Spinal cord (tissue), 10 donors: ENCODE data around the gene HSPA13. TPM values are rescaled to one million over a fixed set of nuclear protein-coding genes. Genes with fewer than 3 reads are reported as not detected.

Experiments used
- DNase-seq, 6 donors: peaks; one replicate each; pipeline versions ENCODE4 v3.0.0 to v3.0.0-alpha.2; 2013 to 2015; ENCODE audit warnings: low spot score in 6 of 6, low read depth in 4 of 6
- H3K27ac ChIP-seq: one replicate; pipeline ENCODE4 v1.5.1; 2013; ENCODE audit warnings: low read depth, low read length, control low read depth
- H3K27me3 ChIP-seq: one replicate; pipeline ENCODE4 v1.6.1; 2013; ENCODE audit warnings: low read length; ENCODE audit not compliant: control insufficient read depth, insufficient read depth
- H3K36me3 ChIP-seq: one replicate; pipeline ENCODE4 v1.6.1; 2013; ENCODE audit warnings: low read length; ENCODE audit not compliant: control insufficient read depth, insufficient read depth
- H3K4me1 ChIP-seq: one replicate; pipeline ENCODE4 v1.6.1; 2013; ENCODE audit warnings: low read length; ENCODE audit not compliant: control insufficient read depth, insufficient read depth
- H3K4me3 ChIP-seq: one replicate; pipeline ENCODE4 v1.5.1; 2013; ENCODE audit warnings: low read depth, low read length, control low read depth
- H3K9me3 ChIP-seq: one replicate; pipeline ENCODE4 v1.6.1; 2013; ENCODE audit warnings: low read length; ENCODE audit not compliant: control insufficient read depth, insufficient read depth
- WGBS: methylation state at CpG from one replicate; pipeline ENCODE4 v1.1.5; 2013; ENCODE audit warnings: missing lambda C conversion rate; ENCODE audit not compliant: insufficient coverage; 5-methylcytosine and 5-hydroxymethylcytosine counted together
- long read RNA-seq, 4 donors: transcript quantifications; one replicate each; lab custom pipeline, GENCODE V29; 2026
- polyA plus RNA-seq, 2 donors: library from polyadenylated mRNA; unstranded; fragments of 120-200 nt; gene quantifications; one replicate each; pipeline ENCODE4 v1.2.1, GENCODE V29; 2013; ENCODE audit not compliant: insufficient read length in 2 of 2
- total RNA-seq, 2 donors: library from RNA; depleted of rRNA in 1 of 2; stranded (reverse); fragments of 120-200 nt in 1 of 2; fragments of >200 nt in 1 of 2; gene quantifications; one replicate each; pipeline versions ENCODE4 v1.2.3 to v1.2.4, GENCODE V29; 2013 to 2014
- donor health status: healthy.

The HSPA13 gene
- total RNA-seq (100 to 1,000 TPM in 1 of 2 donors, 10 to 100 TPM in 1; 43.7 to 134 TPM), polyA plus RNA-seq (10 to 100 TPM; 61.4 to 81.7 TPM)
- long read RNA-seq, donor 1, transcript HSPA13-201 (5 exons, 3,986 nt): major isoform, 18 of 18 reads
- long read RNA-seq, donor 1, partial matches to known transcripts: 0 of 18 reads
- long read RNA-seq, donor 1, other reads (novel, unspliced or antisense): 0 of 18 reads
- long read RNA-seq, donor 2, transcript HSPA13-201 (5 exons, 3,986 nt): major isoform, 8 of 8 reads
- long read RNA-seq, donor 2, partial matches to known transcripts: 0 of 8 reads
- long read RNA-seq, donor 2, other reads (novel, unspliced or antisense): 0 of 8 reads
- long read RNA-seq, donor 3, partial matches to known transcripts: 0 of 4 reads
- long read RNA-seq, donor 3, other reads (novel, unspliced or antisense): 0 of 4 reads
- long read RNA-seq, donor 4, transcript HSPA13-201 (5 exons, 3,986 nt): major isoform, 9 of 9 reads
- long read RNA-seq, donor 4, partial matches to known transcripts: 0 of 9 reads
- long read RNA-seq, donor 4, other reads (novel, unspliced or antisense): 0 of 9 reads

GRCh38 chr21:14382835-14383595, at the start of gene HSPA13:
Gene HSPA13, minus strand, starts transcription at chr21:14383146. Its CDS starts 27 bp downstream, at chr21:14383119.
- H3K27me3 ChIP-seq: no peaks in the 10 kb centered on the region
- WGBS: under 1% methylated on average over 46 of the region's 46 CpGs
- H3K36me3 ChIP-seq: no peaks in the 10 kb centered on the region
- no peaks in the 10 kb centered on the region for H3K9me3 ChIP-seq
- H3K4me1 ChIP-seq: no peaks in the 10 kb centered on the region
- peak within 1 kb of the TSS; percentile 87 for H3K4me3 ChIP-seq
- DNase-seq: peak; percentile 97 to 100 (median 100)
- peak within 1 kb of the TSS; percentile 94 for H3K27ac ChIP-seq

GRCh38 chr21:14418920-14419319, 36.0 kb upstream of the HSPA13 start:
- Histone ChIP-seq H3K9me3 (peaks cover 10% of the 10 kb centered on the region), H3K36me3 (no peaks in the 10 kb centered on the region), H3K27ac (no peak overlapping the region), H3K4me3 (no peak overlapping the region), H3K4me1 (no peaks in the 10 kb centered on the region), H3K27me3 (no peaks in the 10 kb centered on the region)
- WGBS: no CpG with 5 or more reads among the region's 2 CpGs
- DNase-seq: no peak

- H3K4me3 ChIP-seq: no peak overlapping the region
- DNase-seq: no peak
- no CpG with 5 or more reads among the region's 2 CpGs for WGBS
- no peaks in the 10 kb centered on the region for H3K4me1 ChIP-seq
- H3K36me3 ChIP-seq: no peaks in the 10 kb centered on the region
- H3K27me3 ChIP-seq: no peaks in the 10 kb centered on the region
- no peak overlapping the region for H3K27ac ChIP-seq
- peaks cover 6% of the 10 kb centered on the region for H3K9me3 ChIP-seq
Measured at GRCh38 chr21:14414932-14415508, 32.1 kb upstream of the HSPA13 start.

- Histone ChIP-seq H3K4me1 (no peaks in the 10 kb centered on the region), H3K9me3 (no peaks in the 10 kb centered on the region), H3K27me3 (no peaks in the 10 kb centered on the region), H3K27ac (no peak overlapping the region), H3K36me3 (no peaks in the 10 kb centered on the region), H3K4me3 (no peak overlapping the region)
- 50% methylated on average over 2 of the region's 2 CpGs for WGBS
- no peak for DNase-seq
Measured at GRCh38 chr21:14405962-14406361, 23.0 kb upstream of the HSPA13 start.

GRCh38 chr21:14405225-14405624, 22.3 kb upstream of the HSPA13 start:
- DNase-seq: no peak
- no peaks in the 10 kb centered on the region for H3K4me1 ChIP-seq
- H3K27ac ChIP-seq: no peak overlapping the region
- no CpG with 5 or more reads among the region's 1 CpG for WGBS
- H3K4me3 ChIP-seq: no peak overlapping the region
- H3K27me3 ChIP-seq: no peaks in the 10 kb centered on the region
- no peaks in the 10 kb centered on the region for H3K9me3 ChIP-seq
- H3K36me3 ChIP-seq: no peaks in the 10 kb centered on the region

- Histone ChIP-seq H3K4me1 (no peaks in the 10 kb centered on the region), H3K9me3 (no peaks in the 10 kb centered on the region), H3K36me3 (no peaks in the 10 kb centered on the region), H3K27ac (no peak overlapping the region), H3K27me3 (no peaks in the 10 kb centered on the region), H3K4me3 (no peak overlapping the region)
- WGBS: no CpG with 5 or more reads among the region's 1 CpG
- peak in 4 of 6 donors; percentile 39 to 93 (median 56) for DNase-seq
Measured at GRCh38 chr21:14403681-14404318, 20.9 kb upstream of the HSPA13 start.

- Histone ChIP-seq H3K9me3 (no peaks in the 10 kb centered on the region), H3K27me3 (no peaks in the 10 kb centered on the region), H3K36me3 (no peaks in the 10 kb centered on the region), H3K4me1 (no peaks in the 10 kb centered on the region), H3K4me3 (no peak overlapping the region), H3K27ac (no peak overlapping the region)
- no peak for DNase-seq
- no CpG with 5 or more reads among the region's 1 CpG for WGBS
Measured at GRCh38 chr21:14401217-14401616, 18.3 kb upstream of the HSPA13 start.

GRCh38 chr21:14388282-14388681, 5.3 kb upstream of the HSPA13 start:
- Histone ChIP-seq H3K27me3 (no peaks in the 10 kb centered on the region), H3K36me3 (no peaks in the 10 kb centered on the region), H3K4me3 (no peak overlapping the region), H3K4me1 (no peaks in the 10 kb centered on the region), H3K27ac (no peak overlapping the region), H3K9me3 (no peaks in the 10 kb centered on the region)
- no peak for DNase-seq
- no CpG with 5 or more reads among the region's 2 CpGs for WGBS

GRCh38 chr21:14384453-14384852, 1.5 kb upstream of the HSPA13 start:
- H3K27ac ChIP-seq: no peak overlapping the region
- no CpG with 5 or more reads among the region's 2 CpGs for WGBS

More at GRCh38 chr21:14384453-14384852, 1.5 kb upstream of the HSPA13 start:
- no peaks in the 10 kb centered on the region for H3K4me1 ChIP-seq
- no peaks in the 10 kb centered on the region for H3K9me3 ChIP-seq
- no peak for DNase-seq
- no peak overlapping the region for H3K4me3 ChIP-seq
- H3K27me3 ChIP-seq: no peaks in the 10 kb centered on the region
- no peaks in the 10 kb centered on the region for H3K36me3 ChIP-seq
